GM23338 (cell line): ENCODE measurements around the gene DOK7. TPM values are rescaled to one million over a fixed set of nuclear protein-coding genes. Genes with fewer than 3 reads are reported as not detected.

Source experiments
- ATAC-seq: fragments of 200-7000 bp; cut with Tn5 transposase; 3 replicates; pipeline ENCODE4 v1.9.1; 2020
- DNase-seq: peaks from one replicate; pipeline ENCODE4 v3.0.0-alpha.2; 2015; ENCODE audit warnings: low spot score
- H2AFZ ChIP-seq: fragments of 200-600 bp; sonication (generic); 2 replicates; pipeline ENCODE4 v1.8.0; 2016; ENCODE audit warnings: antibody characterized with exemption, mild to moderate bottlenecking, moderate library complexity
- H3F3A ChIP-seq: fragments of 200-600 bp; sonication (generic); replicated peaks from 2 replicates; pipeline ENCODE4 v1.8.0; 2017; ENCODE audit warnings: antibody characterized with exemption, mixed run types, low read depth
- H3K27ac ChIP-seq: fragments of 200-600 bp; sonication (generic); 2 replicates; pipeline ENCODE4 v1.6.1; 2016; ENCODE audit warnings: low read depth
- H3K27me3 ChIP-seq: fragments of 200-600 bp; sonication (generic); 2 replicates; pipeline ENCODE4 v1.8.0; 2016; ENCODE audit warnings: mild to moderate bottlenecking, mixed run types, moderate library complexity; ENCODE audit not compliant: insufficient read depth
- H3K36me3 ChIP-seq: fragments of 200-600 bp; sonication (generic); 2 replicates; pipeline ENCODE4 v1.8.0; 2016; ENCODE audit warnings: mild to moderate bottlenecking; ENCODE audit not compliant: insufficient read depth
- H3K4me1 ChIP-seq: fragments of 200-600 bp; sonication (generic); 2 replicates; pipeline ENCODE4 v1.8.0; 2016; ENCODE audit warnings: mild to moderate bottlenecking, moderate library complexity; ENCODE audit not compliant: insufficient read depth
- H3K4me2 ChIP-seq: fragments of 200-600 bp; sonication (generic); 2 replicates; pipeline ENCODE4 v1.7.1; 2017; ENCODE audit warnings: mixed run types
- H3K4me3 ChIP-seq: fragments of 200-600 bp; sonication (generic); 2 replicates; pipeline ENCODE4 v1.6.1; 2016; ENCODE audit warnings: mixed run types
- H3K79me2 ChIP-seq: fragments of 200-600 bp; sonication (generic); replicated peaks from 2 replicates; pipeline ENCODE4 v1.8.0; 2017; ENCODE audit warnings: mild to moderate bottlenecking; ENCODE audit not compliant: insufficient read depth
- H3K9me2 ChIP-seq: fragments of 200-600 bp; sonication (generic); 2 replicates; pipeline ENCODE4 v1.8.0; 2017; ENCODE audit not compliant: insufficient read depth
- H4K20me1 ChIP-seq: fragments of 200-600 bp; sonication (generic); replicated peaks from 2 replicates; pipeline ENCODE4 v1.8.0; 2017; ENCODE audit warnings: mild to moderate bottlenecking; ENCODE audit not compliant: insufficient read depth
- H3K27ac Mint-ChIP-seq: 2 replicates; pipeline ENCODE4 v1.8.0; 2020; ENCODE audit warnings: inconsistent platforms, mild to moderate bottlenecking, moderate library complexity, mixed read lengths
- H3K27me3 Mint-ChIP-seq: 3 replicates; pipeline ENCODE4 v1.8.0; 2022; ENCODE audit warnings: low read depth, mild to moderate bottlenecking, moderate library complexity, mixed read lengths, inconsistent platforms; ENCODE audit not compliant: insufficient read depth, poor library complexity
- H3K36me3 Mint-ChIP-seq: 3 replicates; pipeline ENCODE4 v1.8.0; 2021; ENCODE audit warnings: low read depth, mild to moderate bottlenecking, inconsistent platforms, moderate library complexity, mixed read lengths
- H3K4me1 Mint-ChIP-seq: 3 replicates; pipeline ENCODE4 v1.8.0; 2020; ENCODE audit warnings: mild to moderate bottlenecking, inconsistent platforms, mixed read lengths
- H3K4me3 Mint-ChIP-seq: 3 replicates; pipeline ENCODE4 v1.8.0; 2021; ENCODE audit warnings: moderate library complexity, mild to moderate bottlenecking, inconsistent platforms, mixed read lengths
- H3K9me3 Mint-ChIP-seq: 3 replicates; pipeline ENCODE4 v1.8.0; 2020; ENCODE audit warnings: moderate library complexity, mild to moderate bottlenecking, inconsistent platforms, mixed read lengths
- EZH2 ChIP-seq: fragments of 200-600 bp; sonication (generic); IDR thresholded peaks from one replicate; pipeline ENCODE4 v1.8.0; 2017; ENCODE audit warnings: antibody characterized with exemption, mild to moderate bottlenecking, low read depth; ENCODE audit not compliant: unreplicated experiment
- EZH2phosphoT487 ChIP-seq: fragments of 200-600 bp; sonication (generic); IDR thresholded peaks from one replicate; pipeline ENCODE4 v1.8.1; 2018; ENCODE audit warnings: antibody characterized with exemption; ENCODE audit not compliant: unreplicated experiment
- JUNB ChIP-seq: IDR thresholded peaks from one replicate; pipeline ENCODE4 v1.6.1; 2016; ENCODE audit warnings: antibody characterized with exemption; ENCODE audit not compliant: unreplicated experiment
- NANOG ChIP-seq: IDR thresholded peaks from 2 replicates; pipeline ENCODE4 v1.6.1; 2016; ENCODE audit warnings: antibody characterized with exemption, borderline replicate concordance
- STAT1 ChIP-seq: IDR thresholded peaks from one replicate; pipeline ENCODE4 v1.6.1; 2016; ENCODE audit warnings: antibody characterized with exemption; ENCODE audit not compliant: unreplicated experiment
- ZNF114 ChIP-seq: fragments of 250-450 bp; sonication (Bioruptor Pico); IDR thresholded peaks from 2 replicates; pipeline ENCODE4 v1.5.0; 2020; ENCODE audit warnings: mild to moderate bottlenecking, moderate library complexity
- ZNF331 ChIP-seq: fragments of 250-450 bp; sonication (Bioruptor Pico); IDR thresholded peaks from 2 replicates; pipeline ENCODE4 v1.5.0; 2020; ENCODE audit warnings: low read depth, mild to moderate bottlenecking, moderate library complexity
- polyA plus RNA-seq: library from polyadenylated mRNA; unstranded; fragments of >200 nt; fragmentation: Nextera tagmentation; extraction: Ambion mirVana; gene quantifications from 2 replicates; pipeline ENCODE4 v1.2.1, GENCODE V29; 2016
- total RNA-seq: library from RNA; depleted of rRNA; stranded (reverse); fragments of >200 nt; shearing (Covaris generic); gene quantifications from 2 replicates; pipeline ENCODE4 v1.2.3, GENCODE V29; 2014
- TF ChIP-seq, protein P1 (sequence below): IDR thresholded peaks from one replicate; pipeline ENCODE4 v1.6.1; 2018; ENCODE audit warnings: antibody characterized with exemption; ENCODE audit not compliant: unreplicated experiment
- TF ChIP-seq, protein P2 (sequence below): IDR thresholded peaks from 2 replicates; pipeline ENCODE4 v1.6.1; 2016; ENCODE audit warnings: antibody characterized with exemption
- TF ChIP-seq, protein P3 (sequence below), 2 experiments: fragments of 200-600 bp in 1 of 2; sonication (generic) in 1 of 2; conservative IDR thresholded peaks; 2 replicates each; pipeline versions ENCODE4 v1.5.1 to v1.6.1; 2016 to 2017; ENCODE audit warnings: antibody characterized with exemption in 2 of 2, low read depth in 2 of 2, mild to moderate bottlenecking in 2 of 2, moderate library complexity in 1 of 2
- TF ChIP-seq, protein P4 (sequence below): fragments of 250-450 bp; sonication (Bioruptor Pico); IDR thresholded peaks from 2 replicates; pipeline ENCODE4 v1.5.0; 2020; ENCODE audit warnings: mild to moderate bottlenecking, moderate library complexity

DOK7 gene
- total and polyA plus RNA-seq, 2 experiments from 2014 or later = 0.34 to 0.52 TPM

DNA sequence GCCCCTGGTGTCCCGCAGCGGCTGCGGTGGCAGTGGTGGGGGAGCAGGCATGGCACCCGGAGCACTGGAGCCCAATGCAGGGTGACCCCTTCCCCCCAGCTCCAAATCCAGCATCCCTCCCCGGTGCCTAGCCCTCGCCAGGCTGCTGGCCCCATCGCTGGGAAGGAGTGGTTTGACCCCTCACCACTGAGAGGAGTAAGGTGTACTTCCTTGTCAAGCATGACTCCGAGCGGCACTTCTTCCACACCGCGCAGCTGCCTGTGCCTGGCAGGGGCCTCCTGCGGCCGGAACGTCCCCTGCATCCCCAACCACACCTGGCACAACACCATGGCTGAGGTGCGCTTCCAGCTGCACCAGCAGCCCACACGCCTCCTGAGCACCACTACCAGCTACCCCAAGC is 42.1 kb downstream of the DOK7 start (continued):
- TF ChIP-seq ZNF331 (CRISPR knock-in tag) (no peak), NANOG (no peak), STAT1 (no peak)
- TF ChIP-seq, protein P1, sequence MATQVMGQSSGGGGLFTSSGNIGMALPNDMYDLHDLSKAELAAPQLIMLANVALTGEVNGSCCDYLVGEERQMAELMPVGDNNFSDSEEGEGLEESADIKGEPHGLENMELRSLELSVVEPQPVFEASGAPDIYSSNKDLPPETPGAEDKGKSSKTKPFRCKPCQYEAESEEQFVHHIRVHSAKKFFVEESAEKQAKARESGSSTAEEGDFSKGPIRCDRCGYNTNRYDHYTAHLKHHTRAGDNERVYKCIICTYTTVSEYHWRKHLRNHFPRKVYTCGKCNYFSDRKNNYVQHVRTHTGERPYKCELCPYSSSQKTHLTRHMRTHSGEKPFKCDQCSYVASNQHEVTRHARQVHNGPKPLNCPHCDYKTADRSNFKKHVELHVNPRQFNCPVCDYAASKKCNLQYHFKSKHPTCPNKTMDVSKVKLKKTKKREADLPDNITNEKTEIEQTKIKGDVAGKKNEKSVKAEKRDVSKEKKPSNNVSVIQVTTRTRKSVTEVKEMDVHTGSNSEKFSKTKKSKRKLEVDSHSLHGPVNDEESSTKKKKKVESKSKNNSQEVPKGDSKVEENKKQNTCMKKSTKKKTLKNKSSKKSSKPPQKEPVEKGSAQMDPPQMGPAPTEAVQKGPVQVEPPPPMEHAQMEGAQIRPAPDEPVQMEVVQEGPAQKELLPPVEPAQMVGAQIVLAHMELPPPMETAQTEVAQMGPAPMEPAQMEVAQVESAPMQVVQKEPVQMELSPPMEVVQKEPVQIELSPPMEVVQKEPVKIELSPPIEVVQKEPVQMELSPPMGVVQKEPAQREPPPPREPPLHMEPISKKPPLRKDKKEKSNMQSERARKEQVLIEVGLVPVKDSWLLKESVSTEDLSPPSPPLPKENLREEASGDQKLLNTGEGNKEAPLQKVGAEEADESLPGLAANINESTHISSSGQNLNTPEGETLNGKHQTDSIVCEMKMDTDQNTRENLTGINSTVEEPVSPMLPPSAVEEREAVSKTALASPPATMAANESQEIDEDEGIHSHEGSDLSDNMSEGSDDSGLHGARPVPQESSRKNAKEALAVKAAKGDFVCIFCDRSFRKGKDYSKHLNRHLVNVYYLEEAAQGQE = no peak
- TF ChIP-seq, protein P2, sequence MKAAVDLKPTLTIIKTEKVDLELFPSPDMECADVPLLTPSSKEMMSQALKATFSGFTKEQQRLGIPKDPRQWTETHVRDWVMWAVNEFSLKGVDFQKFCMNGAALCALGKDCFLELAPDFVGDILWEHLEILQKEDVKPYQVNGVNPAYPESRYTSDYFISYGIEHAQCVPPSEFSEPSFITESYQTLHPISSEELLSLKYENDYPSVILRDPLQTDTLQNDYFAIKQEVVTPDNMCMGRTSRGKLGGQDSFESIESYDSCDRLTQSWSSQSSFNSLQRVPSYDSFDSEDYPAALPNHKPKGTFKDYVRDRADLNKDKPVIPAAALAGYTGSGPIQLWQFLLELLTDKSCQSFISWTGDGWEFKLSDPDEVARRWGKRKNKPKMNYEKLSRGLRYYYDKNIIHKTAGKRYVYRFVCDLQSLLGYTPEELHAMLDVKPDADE = no peak
- TF ChIP-seq, protein P3, sequence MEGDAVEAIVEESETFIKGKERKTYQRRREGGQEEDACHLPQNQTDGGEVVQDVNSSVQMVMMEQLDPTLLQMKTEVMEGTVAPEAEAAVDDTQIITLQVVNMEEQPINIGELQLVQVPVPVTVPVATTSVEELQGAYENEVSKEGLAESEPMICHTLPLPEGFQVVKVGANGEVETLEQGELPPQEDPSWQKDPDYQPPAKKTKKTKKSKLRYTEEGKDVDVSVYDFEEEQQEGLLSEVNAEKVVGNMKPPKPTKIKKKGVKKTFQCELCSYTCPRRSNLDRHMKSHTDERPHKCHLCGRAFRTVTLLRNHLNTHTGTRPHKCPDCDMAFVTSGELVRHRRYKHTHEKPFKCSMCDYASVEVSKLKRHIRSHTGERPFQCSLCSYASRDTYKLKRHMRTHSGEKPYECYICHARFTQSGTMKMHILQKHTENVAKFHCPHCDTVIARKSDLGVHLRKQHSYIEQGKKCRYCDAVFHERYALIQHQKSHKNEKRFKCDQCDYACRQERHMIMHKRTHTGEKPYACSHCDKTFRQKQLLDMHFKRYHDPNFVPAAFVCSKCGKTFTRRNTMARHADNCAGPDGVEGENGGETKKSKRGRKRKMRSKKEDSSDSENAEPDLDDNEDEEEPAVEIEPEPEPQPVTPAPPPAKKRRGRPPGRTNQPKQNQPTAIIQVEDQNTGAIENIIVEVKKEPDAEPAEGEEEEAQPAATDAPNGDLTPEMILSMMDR (conservative IDR thresholded peaks at IDR 0.05; ENCODE audit: low read depth in 2 of 2) = no peak

DNA sequence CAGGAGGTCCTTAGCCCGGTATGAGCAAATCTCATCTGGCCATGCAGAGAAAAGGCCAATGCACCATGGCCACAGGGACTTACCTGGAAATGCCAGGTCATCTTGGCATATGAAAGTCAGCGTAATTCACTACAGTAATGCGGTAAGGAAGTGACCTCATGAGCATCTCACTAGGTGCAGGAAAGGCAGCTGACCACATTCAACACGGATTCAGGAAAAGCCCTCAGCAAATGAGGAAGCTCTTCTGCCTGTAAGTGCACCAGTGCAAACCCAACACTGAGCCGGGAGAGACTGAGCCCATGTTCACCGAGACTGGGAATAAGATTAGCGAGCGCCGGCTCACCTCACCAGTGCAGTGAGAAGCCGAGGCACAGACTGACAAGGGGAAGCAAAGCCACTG is 45.4 kb downstream of the DOK7 start:
- no peak overlapping the region for H3K4me3 ChIP-seq
- Mint-ChIP-seq H3K27me3 (peaks cover 2% of the 10 kb centered on the region), H3K4me1 (no peaks in the 10 kb centered on the region), H3K27ac (no peak overlapping the region), H3K36me3 (peaks cover 65% of the 10 kb centered on the region), H3K9me3 (0 out of 3 replicates have a peak, but pooled peaks cover 3% of the 10 kb centered on the region), H3K4me3 (no peak overlapping the region)
- no peaks in the 10 kb centered on the region for H3K27me3 ChIP-seq
- peaks cover 7% of the 10 kb centered on the region; the same call in 1 of the 2 replicates for H3K79me2 ChIP-seq
- no peak overlapping the region for H2AFZ ChIP-seq
- H3K4me2 ChIP-seq = no peak overlapping the region
- DNase-seq (no peak), ATAC-seq (no peak)
- no peaks in the 10 kb centered on the region for H3K4me1 ChIP-seq
- no peak overlapping the region for H3K27ac ChIP-seq
- H3K36me3 ChIP-seq = peaks cover 24% of the 10 kb centered on the region; the same call in 1 of the 2 replicates
- H3K9me2 ChIP-seq = no peaks in the 10 kb centered on the region
- H3F3A ChIP-seq = 0 out of 2 replicates have a peak, but pooled peaks cover 2% of the 10 kb centered on the region
- peaks cover 32% of the 10 kb centered on the region for H4K20me1 ChIP-seq
- no peak for TF ChIP-seq EZH2
- TF ChIP-seq EZH2phosphoT487 = no peak
- TF ChIP-seq STAT1 = no peak
- TF ChIP-seq ZNF114 (CRISPR knock-in tag) = no peak
- no peak for TF ChIP-seq ZNF331 (CRISPR knock-in tag)
- TF ChIP-seq, protein P4, sequence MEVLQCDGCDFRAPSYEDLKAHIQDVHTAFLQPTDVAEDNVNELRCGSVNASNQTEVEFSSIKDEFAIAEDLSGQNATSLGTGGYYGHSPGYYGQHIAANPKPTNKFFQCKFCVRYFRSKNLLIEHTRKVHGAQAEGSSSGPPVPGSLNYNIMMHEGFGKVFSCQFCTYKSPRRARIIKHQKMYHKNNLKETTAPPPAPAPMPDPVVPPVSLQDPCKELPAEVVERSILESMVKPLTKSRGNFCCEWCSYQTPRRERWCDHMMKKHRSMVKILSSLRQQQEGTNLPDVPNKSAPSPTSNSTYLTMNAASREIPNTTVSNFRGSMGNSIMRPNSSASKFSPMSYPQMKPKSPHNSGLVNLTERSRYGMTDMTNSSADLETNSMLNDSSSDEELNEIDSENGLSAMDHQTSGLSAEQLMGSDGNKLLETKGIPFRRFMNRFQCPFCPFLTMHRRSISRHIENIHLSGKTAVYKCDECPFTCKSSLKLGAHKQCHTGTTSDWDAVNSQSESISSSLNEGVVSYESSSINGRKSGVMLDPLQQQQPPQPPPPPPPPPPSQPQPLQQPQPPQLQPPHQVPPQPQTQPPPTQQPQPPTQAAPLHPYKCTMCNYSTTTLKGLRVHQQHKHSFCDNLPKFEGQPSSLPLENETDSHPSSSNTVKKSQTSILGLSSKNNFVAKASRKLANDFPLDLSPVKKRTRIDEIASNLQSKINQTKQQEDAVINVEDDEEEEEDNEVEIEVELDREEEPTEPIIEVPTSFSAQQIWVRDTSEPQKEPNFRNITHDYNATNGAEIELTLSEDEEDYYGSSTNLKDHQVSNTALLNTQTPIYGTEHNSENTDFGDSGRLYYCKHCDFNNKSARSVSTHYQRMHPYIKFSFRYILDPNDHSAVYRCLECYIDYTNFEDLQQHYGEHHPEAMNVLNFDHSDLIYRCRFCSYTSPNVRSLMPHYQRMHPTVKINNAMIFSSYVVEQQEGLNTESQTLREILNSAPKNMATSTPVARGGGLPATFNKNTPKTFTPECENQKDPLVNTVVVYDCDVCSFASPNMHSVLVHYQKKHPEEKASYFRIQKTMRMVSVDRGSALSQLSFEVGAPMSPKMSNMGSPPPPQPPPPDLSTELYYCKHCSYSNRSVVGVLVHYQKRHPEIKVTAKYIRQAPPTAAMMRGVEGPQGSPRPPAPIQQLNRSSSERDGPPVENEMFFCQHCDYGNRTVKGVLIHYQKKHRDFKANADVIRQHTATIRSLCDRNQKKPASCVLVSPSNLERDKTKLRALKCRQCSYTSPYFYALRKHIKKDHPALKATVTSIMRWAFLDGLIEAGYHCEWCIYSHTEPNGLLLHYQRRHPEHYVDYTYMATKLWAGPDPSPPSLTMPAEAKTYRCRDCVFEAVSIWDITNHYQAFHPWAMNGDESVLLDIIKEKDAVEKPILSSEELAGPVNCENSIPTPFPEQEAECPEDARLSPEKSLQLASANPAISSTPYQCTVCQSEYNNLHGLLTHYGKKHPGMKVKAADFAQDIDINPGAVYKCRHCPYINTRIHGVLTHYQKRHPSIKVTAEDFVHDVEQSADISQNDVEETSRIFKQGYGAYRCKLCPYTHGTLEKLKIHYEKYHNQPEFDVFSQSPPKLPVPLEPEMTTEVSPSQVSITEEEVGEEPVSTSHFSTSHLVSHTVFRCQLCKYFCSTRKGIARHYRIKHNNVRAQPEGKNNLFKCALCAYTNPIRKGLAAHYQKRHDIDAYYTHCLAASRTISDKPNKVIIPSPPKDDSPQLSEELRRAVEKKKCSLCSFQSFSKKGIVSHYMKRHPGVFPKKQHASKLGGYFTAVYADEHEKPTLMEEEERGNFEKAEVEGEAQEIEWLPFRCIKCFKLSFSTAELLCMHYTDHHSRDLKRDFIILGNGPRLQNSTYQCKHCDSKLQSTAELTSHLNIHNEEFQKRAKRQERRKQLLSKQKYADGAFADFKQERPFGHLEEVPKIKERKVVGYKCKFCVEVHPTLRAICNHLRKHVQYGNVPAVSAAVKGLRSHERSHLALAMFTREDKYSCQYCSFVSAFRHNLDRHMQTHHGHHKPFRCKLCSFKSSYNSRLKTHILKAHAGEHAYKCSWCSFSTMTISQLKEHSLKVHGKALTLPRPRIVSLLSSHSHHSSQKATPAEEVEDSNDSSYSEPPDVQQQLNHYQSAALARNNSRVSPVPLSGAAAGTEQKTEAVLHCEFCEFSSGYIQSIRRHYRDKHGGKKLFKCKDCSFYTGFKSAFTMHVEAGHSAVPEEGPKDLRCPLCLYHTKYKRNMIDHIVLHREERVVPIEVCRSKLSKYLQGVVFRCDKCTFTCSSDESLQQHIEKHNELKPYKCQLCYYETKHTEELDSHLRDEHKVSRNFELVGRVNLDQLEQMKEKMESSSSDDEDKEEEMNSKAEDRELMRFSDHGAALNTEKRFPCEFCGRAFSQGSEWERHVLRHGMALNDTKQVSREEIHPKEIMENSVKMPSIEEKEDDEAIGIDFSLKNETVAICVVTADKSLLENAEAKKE (CRISPR knock-in tag) = no peak
- TF ChIP-seq JUNB = no peak
